ENCODE results near the gene CLDN24. TPM values are rescaled to one million over a fixed set of nuclear protein-coding genes. Genes with fewer than 3 reads are reported as not detected.

The CLDN24 gene
- polyA plus RNA-seq, 2 of the 4 experiments (the other 2 are of a cell fraction) = not detected

GRCh38 chr4:183332447-183332846 lies 10.2 kb upstream of the CLDN24 start:
- no peak overlapping the region for H3K27ac ChIP-seq
- FAIRE-seq (no peak), ATAC-seq (no peak), DNase-seq (ENCODE audit: low read depth in 1 of 2, low spot score in 1 of 2) (no peak)
- no peak overlapping the region for H3K4me2 ChIP-seq
- CTCF ChIA-PET = interaction anchor here (0.5 to 1.0 kb wide), 2 partner anchors 74 to 82 kb away, joined by 3 to 4 read pairs; no protein-coding TSS in a partner anchor
- H3K4me1 ChIP-seq = peaks cover 29% of the 10 kb centered on the region
- no peak for TF ChIP-seq CEBPB (IDR thresholded peaks at IDR 0.05)
- TF ChIP-seq POLR2A (IDR thresholded peaks at IDR 0.05; ENCODE audit: low read length) = no peak
- TF ChIP-seq JUN (IDR thresholded peaks at IDR 0.05) = no peak
- no peak for TF ChIP-seq HEYL (CRISPR knock-in tag; IDR thresholded peaks at IDR 0.05)
- no peak for TF ChIP-seq HOXB5 (CRISPR knock-in tag; IDR thresholded peaks at IDR 0.05)
- TF ChIP-seq POLR2AphosphoS2 (conservative IDR thresholded peaks at IDR 0.05; ENCODE audit: low read length) = no peak
- TF ChIP-seq RNF2 (IDR thresholded peaks at IDR 0.05; ENCODE audit: borderline replicate concordance, low read depth) = no peak
- no peak for TF ChIP-seq RCOR1 (IDR thresholded peaks at IDR 0.05; ENCODE audit: low read depth, low read length)
- H3K4me3 ChIP-seq = no peak overlapping the region
- H3K9me3 ChIP-seq = no peaks in the 10 kb centered on the region
- WGBS (ENCODE audit: missing lambda C conversion rate) = 96% methylated on average over 11 of the region's 11 CpGs
- POLR2A ChIA-PET = no interaction called here

GRCh38 chr4:183330841-183331240 lies 8.6 kb upstream of the CLDN24 start:
- ChIA-PET CTCF (interaction anchor here (0.5 to 1.5 kb wide), 3 partner anchors 77 to 335 kb away, joined by 3 read pairs; no protein-coding TSS in a partner anchor), POLR2A (no interaction called here)
- TF ChIP-seq, protein P1, sequence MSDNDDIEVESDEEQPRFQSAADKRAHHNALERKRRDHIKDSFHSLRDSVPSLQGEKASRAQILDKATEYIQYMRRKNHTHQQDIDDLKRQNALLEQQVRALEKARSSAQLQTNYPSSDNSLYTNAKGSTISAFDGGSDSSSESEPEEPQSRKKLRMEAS (IDR thresholded peaks at IDR 0.05) = no peak
- TF ChIP-seq NFE2L2 (conservative IDR thresholded peaks at IDR 0.05; ENCODE audit: low read length) (no peak), ZC3H11A (IDR thresholded peaks at IDR 0.05) (no peak), JUN (IDR thresholded peaks at IDR 0.05) (no peak), RNF2 (IDR thresholded peaks at IDR 0.05; ENCODE audit: borderline replicate concordance, low read depth) (no peak), HES2 (IDR thresholded peaks at IDR 0.05) (no peak), CEBPB (IDR thresholded peaks at IDR 0.05) (no peak), TFCP2L1 (CRISPR knock-in tag; IDR thresholded peaks at IDR 0.05) (no peak), ZNF302 (CRISPR knock-in tag; IDR thresholded peaks at IDR 0.05) (no peak), PHF8 (IDR thresholded peaks at IDR 0.05; ENCODE audit: borderline replicate concordance, low read depth) (no peak), HOXB13 (CRISPR knock-in tag; IDR thresholded peaks at IDR 0.05; ENCODE audit: low read depth) (no peak)
- TF ChIP-seq, protein P2, sequence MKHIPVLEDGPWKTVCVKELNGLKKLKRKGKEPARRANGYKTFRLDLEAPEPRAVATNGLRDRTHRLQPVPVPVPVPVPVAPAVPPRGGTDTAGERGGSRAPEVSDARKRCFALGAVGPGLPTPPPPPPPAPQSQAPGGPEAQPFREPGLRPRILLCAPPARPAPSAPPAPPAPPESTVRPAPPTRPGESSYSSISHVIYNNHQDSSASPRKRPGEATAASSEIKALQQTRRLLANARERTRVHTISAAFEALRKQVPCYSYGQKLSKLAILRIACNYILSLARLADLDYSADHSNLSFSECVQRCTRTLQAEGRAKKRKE (CRISPR knock-in tag; IDR thresholded peaks at IDR 0.05; ENCODE audit: low read depth) = no peak
- FAIRE-seq = no peak
- Histone ChIP-seq H3K4me3 (no peak overlapping the region), H3K4me1 (peaks cover 26% of the 10 kb centered on the region), H3K4me2 (no peak overlapping the region), H3K27ac (no peak overlapping the region), H3K9me3 (no peaks in the 10 kb centered on the region; the same call in 2 of the 3 replicates)
- no peak for ATAC-seq
- WGBS (ENCODE audit: missing lambda C conversion rate) = 76% methylated on average over 2 of the region's 2 CpGs
- no peak for DNase-seq (ENCODE audit: low read depth in 1 of 2, low spot score in 1 of 2)

- TF ChIP-seq BCL3 (IDR thresholded peaks at IDR 0.05) = no peak
- no peak for TF ChIP-seq ZFP36 (IDR thresholded peaks at IDR 0.05; ENCODE audit: borderline replicate concordance, partially characterized antibody)
- TF ChIP-seq, protein P3, sequence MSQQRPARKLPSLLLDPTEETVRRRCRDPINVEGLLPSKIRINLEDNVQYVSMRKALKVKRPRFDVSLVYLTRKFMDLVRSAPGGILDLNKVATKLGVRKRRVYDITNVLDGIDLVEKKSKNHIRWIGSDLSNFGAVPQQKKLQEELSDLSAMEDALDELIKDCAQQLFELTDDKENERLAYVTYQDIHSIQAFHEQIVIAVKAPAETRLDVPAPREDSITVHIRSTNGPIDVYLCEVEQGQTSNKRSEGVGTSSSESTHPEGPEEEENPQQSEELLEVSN (IDR thresholded peaks at IDR 0.05; ENCODE audit: borderline replicate concordance, low read depth) = no peak
- no peak for TF ChIP-seq NR3C1 (IDR thresholded peaks at IDR 0.05)
- TF ChIP-seq CHD4 (IDR thresholded peaks at IDR 0.05; ENCODE audit: borderline replicate concordance) = no peak
- TF ChIP-seq, protein P2 (CRISPR knock-in tag; IDR thresholded peaks at IDR 0.05; ENCODE audit: low read depth) = no peak
- TF ChIP-seq NPAS2 (CRISPR knock-in tag; IDR thresholded peaks at IDR 0.05; ENCODE audit: borderline replicate concordance) = no peak
- no peak for TF ChIP-seq FOSL2 (IDR thresholded peaks at IDR 0.05)
- no peak for TF ChIP-seq FOSL2 (CRISPR knock-in tag; IDR thresholded peaks at IDR 0.05)
- no peak for TF ChIP-seq HMGXB4 (CRISPR knock-in tag; IDR thresholded peaks at IDR 0.05; ENCODE audit: borderline replicate concordance)
- no peak for TF ChIP-seq TFCP2L1 (CRISPR knock-in tag; IDR thresholded peaks at IDR 0.05)
- TF ChIP-seq KDM5A (IDR thresholded peaks at IDR 0.05) = no peak
- no peak for TF ChIP-seq PHF8 (IDR thresholded peaks at IDR 0.05; ENCODE audit: borderline replicate concordance, low read depth)
- no peak for TF ChIP-seq TP53 (CRISPR knock-in tag; IDR thresholded peaks at IDR 0.05)
- WGBS (ENCODE audit: missing lambda C conversion rate) = 89% methylated on average over 8 of the region's 10 CpGs
- DNase-seq (ENCODE audit: low read depth in 1 of 2, low spot score in 1 of 2) (no peak), FAIRE-seq (no peak), ATAC-seq (no peak)
- Histone ChIP-seq H3K4me2 (no peak overlapping the region), H3K27ac (0 out of 6 replicates have a peak overlapping the region, but pooled peaks of 1 of the 2 experiments have one; percentile 7), H3K4me1 (peaks cover 20% of the 10 kb centered on the region), H3K9me3 (no peaks in the 10 kb centered on the region; the same call in 2 of the 3 replicates), H3K4me3 (no peak overlapping the region)
- ChIA-PET POLR2A (no interaction called here), CTCF (interaction anchor here (1.3 to 1.5 kb wide), 2 partner anchors 77 to 257 kb away, joined by 3 read pairs; no protein-coding TSS in a partner anchor)
Observed at GRCh38 chr4:183329954-183330742, 7.9 kb upstream of the CLDN24 start.
